ENCODE measurements around the gene CASQ1. TPM values are rescaled to one million over a fixed set of nuclear protein-coding genes. Genes with fewer than 3 reads are reported as not detected.

CASQ1 gene
- total RNA-seq, 2 experiments from 2014 or later, result not detected

DNA sequence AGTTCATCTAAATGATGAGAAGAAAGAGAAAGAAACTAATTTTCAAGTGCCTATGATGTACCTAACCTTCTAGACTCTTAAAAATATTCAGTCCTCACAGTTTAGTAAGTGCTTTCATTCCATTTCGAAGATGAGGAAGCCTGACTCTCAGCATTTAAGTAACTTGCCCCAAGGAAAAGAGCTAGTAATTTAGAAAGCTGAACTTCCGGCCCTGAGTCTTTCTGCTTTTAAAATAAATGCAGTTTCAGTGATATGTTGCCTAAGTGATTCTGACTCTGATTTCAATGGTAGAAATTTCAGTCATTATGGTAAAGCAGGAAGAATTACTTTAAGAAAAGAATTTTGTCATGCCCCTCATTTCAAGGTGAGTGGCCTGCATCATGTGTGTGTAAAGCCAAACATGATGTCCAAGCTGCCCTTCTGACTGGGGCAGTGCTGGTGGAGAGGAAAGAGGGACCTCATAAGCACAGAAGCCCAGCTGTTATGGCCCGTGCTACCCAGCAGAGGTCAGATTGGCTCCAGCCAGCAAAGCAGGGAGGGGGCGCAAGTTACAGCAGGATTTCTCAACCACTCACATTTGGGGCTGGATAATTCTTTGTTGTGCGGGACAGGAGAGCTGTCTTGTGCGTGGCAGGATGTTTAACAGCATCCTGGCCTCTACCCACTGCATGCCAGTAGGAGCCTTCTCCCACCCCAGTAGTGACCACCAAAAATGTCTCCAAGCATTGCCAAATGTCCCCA lies 28.2 kb upstream of the CASQ1 start:
- POLR2A ChIA-PET, result no interaction called here

GRCh38 chr1:160162931-160163330 lies 27.4 kb upstream of the CASQ1 start:
- H3K27me3 Mint-ChIP-seq, result peaks cover 32% of the 10 kb centered on the region
- H3K4me3 Mint-ChIP-seq, result no peak overlapping the region
- no peak for ATAC-seq (ENCODE audit: low read depth)
- POLR2A ChIA-PET, result no interaction called here
- H3K9me3 Mint-ChIP-seq, result no peaks in the 10 kb centered on the region
- H3K36me3 Mint-ChIP-seq, result no peaks in the 10 kb centered on the region
- no peak for DNase-seq
- peaks cover 9% of the 10 kb centered on the region for H3K4me1 Mint-ChIP-seq
- H3K27ac Mint-ChIP-seq, result no peak overlapping the region

More for the DNA sequence above, 28.2 kb upstream of the CASQ1 start:
- Mint-ChIP-seq H3K36me3 (no peaks in the 10 kb centered on the region), H3K27me3 (peaks cover 32% of the 10 kb centered on the region), H3K9me3 (no peaks in the 10 kb centered on the region), H3K4me3 (no peak overlapping the region), H3K27ac (no peak overlapping the region), H3K4me1 (peaks cover 9% of the 10 kb centered on the region)
- ATAC-seq (ENCODE audit: low read depth) (no peak), DNase-seq (no peak)

DNA sequence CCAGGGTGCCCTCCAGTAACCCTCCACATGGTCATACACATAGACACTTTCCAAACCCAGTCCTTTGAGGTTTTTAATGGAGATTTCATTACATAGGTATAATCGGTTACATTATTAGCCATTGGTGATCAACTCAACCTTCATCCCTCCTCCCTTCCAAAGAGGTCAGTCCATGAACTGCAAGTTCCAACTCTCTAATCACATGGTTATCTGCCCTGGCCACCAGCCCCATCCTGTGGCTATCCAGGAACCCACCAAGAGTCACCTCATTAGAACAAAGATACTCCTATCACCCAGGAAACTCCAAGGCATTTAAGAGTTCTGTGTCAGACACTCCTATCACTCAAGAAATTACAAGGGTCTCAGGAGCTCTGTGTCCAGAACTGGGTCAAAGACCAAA lies 26.8 kb upstream of the CASQ1 start:
- DNase-seq (no peak), ATAC-seq (ENCODE audit: low read depth) (no peak)
- no peaks in the 10 kb centered on the region for H3K36me3 Mint-ChIP-seq
- peaks cover 30% of the 10 kb centered on the region for H3K27me3 Mint-ChIP-seq
- H3K27ac Mint-ChIP-seq, result no peak overlapping the region
- peaks cover 10% of the 10 kb centered on the region for H3K4me1 Mint-ChIP-seq
- POLR2A ChIA-PET, result no interaction called here
- H3K4me3 Mint-ChIP-seq, result no peak overlapping the region
- H3K9me3 Mint-ChIP-seq, result no peaks in the 10 kb centered on the region

DNA sequence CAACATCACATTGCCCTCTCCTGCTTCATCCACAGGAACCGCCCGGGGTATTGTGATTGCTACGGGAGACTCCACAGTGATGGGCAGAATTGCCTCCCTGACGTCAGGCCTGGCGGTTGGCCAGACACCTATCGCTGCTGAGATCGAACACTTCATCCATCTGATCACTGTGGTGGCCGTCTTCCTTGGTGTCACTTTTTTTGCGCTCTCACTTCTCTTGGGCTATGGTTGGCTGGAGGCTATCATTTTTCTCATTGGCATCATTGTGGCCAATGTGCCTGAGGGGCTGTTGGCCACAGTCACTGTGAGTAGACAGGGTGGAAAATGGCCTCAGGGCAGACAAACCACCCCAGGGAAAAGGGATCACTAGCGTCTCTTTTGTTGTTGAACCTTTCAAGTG lies 26.3 kb upstream of the CASQ1 start:
- peaks cover 25% of the 10 kb centered on the region for H3K27me3 Mint-ChIP-seq
- ATAC-seq (ENCODE audit: low read depth) (no peak), DNase-seq (no peak)
- no peaks in the 10 kb centered on the region for H3K9me3 Mint-ChIP-seq
- H3K36me3 Mint-ChIP-seq, result no peaks in the 10 kb centered on the region
- H3K4me1 Mint-ChIP-seq, result peaks cover 11% of the 10 kb centered on the region
- H3K4me3 Mint-ChIP-seq, result no peak overlapping the region
- POLR2A ChIA-PET, result no interaction called here
- no peak overlapping the region for H3K27ac Mint-ChIP-seq

DNA sequence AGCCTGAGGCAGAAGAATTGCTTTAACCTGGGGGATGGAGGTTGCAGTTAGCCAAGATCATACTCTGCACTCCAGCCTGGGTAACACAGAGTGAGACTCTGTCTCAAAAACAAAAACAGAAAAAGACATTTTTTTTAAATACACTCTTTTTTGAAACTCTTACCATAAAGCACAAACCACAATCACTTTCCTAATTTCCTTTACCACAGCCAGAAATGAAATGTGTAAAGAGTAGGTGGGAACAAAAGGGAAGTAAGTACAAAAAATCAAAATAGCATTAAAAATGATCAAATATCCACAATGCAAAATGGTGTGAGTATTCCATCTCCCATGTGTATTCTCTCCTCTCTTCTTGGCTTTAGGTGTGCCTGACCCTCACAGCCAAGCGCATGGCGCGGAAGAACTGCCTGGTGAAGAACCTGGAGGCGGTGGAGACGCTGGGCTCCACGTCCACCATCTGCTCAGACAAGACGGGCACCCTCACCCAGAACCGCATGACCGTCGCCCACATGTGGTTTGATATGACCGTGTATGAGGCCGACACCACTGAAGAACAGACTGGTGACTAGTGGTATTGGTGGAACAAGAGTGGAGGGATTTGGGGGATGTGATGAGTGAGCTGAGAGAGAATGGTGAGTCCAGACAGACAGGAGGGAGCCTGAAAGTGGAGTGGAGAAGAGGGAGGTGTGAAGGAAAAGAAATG lies 24.1 kb upstream of the CASQ1 start:
- H3K36me3 Mint-ChIP-seq, result no peaks in the 10 kb centered on the region
- H3K27ac Mint-ChIP-seq, result no peak overlapping the region
- H3K9me3 Mint-ChIP-seq, result no peaks in the 10 kb centered on the region
- H3K4me1 Mint-ChIP-seq, result peaks cover 22% of the 10 kb centered on the region
- DNase-seq, result no peak
- no peak overlapping the region for H3K4me3 Mint-ChIP-seq
- peaks cover 18% of the 10 kb centered on the region for H3K27me3 Mint-ChIP-seq
- POLR2A ChIA-PET, result no interaction called here
- no peak for ATAC-seq (ENCODE audit: low read depth)

GRCh38 chr1:160167056-160167455 lies 23.3 kb upstream of the CASQ1 start:
- H3K27ac Mint-ChIP-seq, result no peak overlapping the region
- no peak for DNase-seq
- H3K4me1 Mint-ChIP-seq, result peaks cover 24% of the 10 kb centered on the region
- POLR2A ChIA-PET, result no interaction called here
- H3K36me3 Mint-ChIP-seq, result no peaks in the 10 kb centered on the region
- H3K27me3 Mint-ChIP-seq, result peaks cover 21% of the 10 kb centered on the region
- H3K4me3 Mint-ChIP-seq, result no peak overlapping the region
- H3K9me3 Mint-ChIP-seq, result no peaks in the 10 kb centered on the region
- ATAC-seq (ENCODE audit: low read depth), result no peak

GRCh38 chr1:160167580-160167979 lies 22.8 kb upstream of the CASQ1 start:
- H3K27me3 Mint-ChIP-seq, result peaks cover 22% of the 10 kb centered on the region
- POLR2A ChIA-PET, result interaction anchor here (0.6 kb wide), 1 partner anchor 1082 kb away, joined by 3 read pairs; no protein-coding TSS in a partner anchor
- no peak overlapping the region for H3K4me3 Mint-ChIP-seq
- DNase-seq (no peak), ATAC-seq (ENCODE audit: low read depth) (no peak)
- no peaks in the 10 kb centered on the region for H3K36me3 Mint-ChIP-seq
- H3K27ac Mint-ChIP-seq, result no peak overlapping the region
- H3K4me1 Mint-ChIP-seq, result peaks cover 25% of the 10 kb centered on the region
- no peaks in the 10 kb centered on the region for H3K9me3 Mint-ChIP-seq

DNA sequence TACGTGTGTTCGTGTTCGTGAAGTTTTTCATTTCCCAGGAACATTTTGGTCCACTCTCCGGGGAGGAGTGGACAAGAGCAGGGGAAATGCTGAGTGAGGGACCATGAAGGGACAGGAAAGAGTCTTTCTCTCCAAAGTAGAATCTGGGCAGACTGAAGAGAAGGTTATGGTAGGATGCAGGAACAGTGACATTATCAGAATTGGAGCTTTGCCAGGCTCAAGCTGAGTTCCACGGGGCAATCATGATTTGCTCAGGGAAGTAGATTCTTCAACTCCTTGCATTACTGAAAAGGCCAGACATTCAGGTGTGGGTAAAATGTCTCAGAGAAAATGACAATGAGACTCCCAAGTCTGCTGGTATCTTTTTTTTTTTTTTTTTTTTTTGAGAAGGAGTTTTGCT lies 22.4 kb upstream of the CASQ1 start:
- DNase-seq (no peak), ATAC-seq (ENCODE audit: low read depth) (no peak)
- Mint-ChIP-seq H3K9me3 (no peaks in the 10 kb centered on the region), H3K4me1 (peaks cover 25% of the 10 kb centered on the region), H3K27ac (no peak overlapping the region), H3K36me3 (no peaks in the 10 kb centered on the region), H3K27me3 (peaks cover 25% of the 10 kb centered on the region), H3K4me3 (no peak overlapping the region)
- POLR2A ChIA-PET, result interaction anchor here (0.6 kb wide), 1 partner anchor 1081 kb away, joined by 3 read pairs; no protein-coding TSS in a partner anchor

DNA sequence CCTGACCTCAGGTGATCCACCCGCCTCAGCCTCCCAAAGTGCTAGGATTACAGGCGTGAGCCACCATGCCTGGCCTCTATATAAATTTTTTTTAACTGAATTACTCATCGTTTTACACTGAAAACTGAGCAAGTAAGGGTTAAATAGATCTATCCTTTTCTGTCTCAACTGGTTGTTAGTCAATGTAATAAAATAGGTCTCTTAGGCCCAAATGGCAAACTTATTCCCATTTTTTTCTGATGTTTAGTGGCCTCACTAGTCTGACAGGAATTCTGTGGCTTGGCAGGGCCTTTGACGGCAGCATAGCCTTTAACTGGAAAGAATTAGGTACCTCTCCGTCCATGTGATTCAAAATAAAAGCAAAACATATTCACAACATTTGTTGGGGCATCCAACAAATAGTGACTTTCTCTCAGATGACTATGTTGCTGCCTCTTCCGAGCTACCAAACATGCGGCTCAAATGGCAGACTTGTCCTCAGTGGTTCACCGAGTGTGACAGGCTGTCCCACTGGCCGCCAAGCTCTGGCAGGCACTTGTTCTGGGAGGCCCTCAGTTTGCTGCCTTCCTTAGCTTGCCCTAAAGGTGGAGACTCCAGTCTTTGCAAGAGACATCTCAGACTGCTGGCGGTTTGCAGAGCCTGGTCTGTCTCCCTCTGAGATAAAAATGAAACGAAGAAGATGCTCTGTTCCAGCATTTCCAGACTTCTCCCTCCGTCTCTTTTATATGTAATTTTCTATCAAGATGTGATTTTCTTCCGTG lies 21.6 kb upstream of the CASQ1 start:
- peaks cover 27% of the 10 kb centered on the region for H3K27me3 Mint-ChIP-seq
- no peaks in the 10 kb centered on the region for H3K9me3 Mint-ChIP-seq
- peaks cover 23% of the 10 kb centered on the region for H3K4me1 Mint-ChIP-seq
- no peak overlapping the region for H3K27ac Mint-ChIP-seq
- DNase-seq (no peak), ATAC-seq (ENCODE audit: low read depth) (no peak)
- POLR2A ChIA-PET, result interaction anchor here (1.0 kb wide), 1 partner anchor 60 kb away, joined by 3 read pairs; no protein-coding TSS in a partner anchor
- no peak overlapping the region for H3K4me3 Mint-ChIP-seq
- no peaks in the 10 kb centered on the region for H3K36me3 Mint-ChIP-seq

DNA sequence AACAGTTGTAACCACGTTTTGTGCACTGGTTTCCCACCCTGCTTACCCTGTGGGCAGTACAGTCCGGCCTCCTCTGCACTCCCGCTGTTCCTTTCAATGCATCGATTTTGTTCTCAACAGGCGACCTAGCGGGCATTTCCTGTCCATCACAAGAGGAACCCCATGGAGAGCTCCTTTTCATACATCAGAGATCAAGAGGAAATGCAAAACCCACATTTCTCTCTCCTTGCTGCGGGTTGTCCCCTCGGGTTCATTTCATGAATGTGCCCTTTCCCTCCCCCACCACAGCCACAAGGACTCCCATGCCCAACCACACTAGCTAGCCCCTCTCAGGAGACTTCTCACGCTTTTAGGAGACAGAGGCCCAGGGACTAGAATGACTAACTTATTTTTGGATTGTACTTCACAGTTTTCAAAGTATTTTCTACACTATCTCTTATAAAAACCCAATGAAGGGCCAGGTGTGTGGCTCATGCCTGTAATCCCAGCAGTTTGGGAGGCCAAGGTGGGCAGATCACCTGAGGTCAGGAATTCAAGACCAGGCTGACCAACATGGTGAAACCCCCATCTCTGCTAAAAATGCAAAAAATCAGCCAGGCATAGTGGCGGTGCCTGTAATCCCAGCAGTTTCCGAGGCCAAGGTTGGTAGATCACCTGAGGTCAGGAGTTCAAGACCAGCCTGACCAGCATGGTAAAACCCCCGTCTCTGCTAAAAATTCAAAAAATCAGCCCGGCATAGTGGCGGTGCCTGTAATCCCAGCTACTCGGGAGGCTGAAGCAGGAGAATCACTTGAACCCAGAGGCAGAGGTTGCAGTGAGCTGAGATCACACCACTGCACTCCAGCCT lies 20.6 kb upstream of the CASQ1 start:
- H3K9me3 Mint-ChIP-seq, result no peaks in the 10 kb centered on the region
- peak overlapping the region; percentile 25 for H3K27ac Mint-ChIP-seq
- DNase-seq (no peak), ATAC-seq (ENCODE audit: low read depth) (peak; percentile 60)
- peaks cover 23% of the 10 kb centered on the region for H3K4me1 Mint-ChIP-seq
- peak overlapping the region; percentile 3 for H3K4me3 Mint-ChIP-seq
- H3K27me3 Mint-ChIP-seq, result peaks cover 31% of the 10 kb centered on the region
- POLR2A ChIA-PET, result interaction anchor here (1.0 kb wide), 1 partner anchor 59 kb away, joined by 3 read pairs; no protein-coding TSS in a partner anchor
- H3K36me3 Mint-ChIP-seq, result no peaks in the 10 kb centered on the region

GRCh38 chr1:160171354-160171753 lies 19.0 kb upstream of the CASQ1 start:
- Mint-ChIP-seq H3K9me3 (no peaks in the 10 kb centered on the region), H3K36me3 (no peaks in the 10 kb centered on the region), H3K4me3 (no peak overlapping the region), H3K27me3 (peaks cover 31% of the 10 kb centered on the region), H3K27ac (no peak overlapping the region), H3K4me1 (peaks cover 18% of the 10 kb centered on the region)
- ATAC-seq (ENCODE audit: low read depth), result no peak
- POLR2A ChIA-PET, result no interaction called here
- no peak for DNase-seq

GRCh38 chr1:160171980-160172379 lies 18.4 kb upstream of the CASQ1 start:
- no peaks in the 10 kb centered on the region for H3K36me3 Mint-ChIP-seq
- POLR2A ChIA-PET, result no interaction called here
- no peak for DNase-seq
- H3K9me3 Mint-ChIP-seq, result no peaks in the 10 kb centered on the region
- no peak overlapping the region for H3K4me3 Mint-ChIP-seq
- peaks cover 15% of the 10 kb centered on the region for H3K4me1 Mint-ChIP-seq
- H3K27me3 Mint-ChIP-seq, result peaks cover 28% of the 10 kb centered on the region
- H3K27ac Mint-ChIP-seq, result no peak overlapping the region
- no peak for ATAC-seq (ENCODE audit: low read depth)

- DNase-seq (no peak), ATAC-seq (ENCODE audit: low read depth) (no peak)
- Mint-ChIP-seq H3K4me1 (no peaks in the 10 kb centered on the region), H3K9me3 (no peaks in the 10 kb centered on the region), H3K27me3 (peaks cover 36% of the 10 kb centered on the region), H3K36me3 (no peaks in the 10 kb centered on the region), H3K4me3 (no peak overlapping the region), H3K27ac (no peak overlapping the region)
- POLR2A ChIA-PET, result no interaction called here
Observed at GRCh38 chr1:160177231-160177630, 13.1 kb upstream of the CASQ1 start.
